Measurements from ENCODE around the gene JPH3.
"Not testable (repeated sequence)": the region's sequence is repeated elsewhere in the genome, so short reads cannot be mapped to it uniquely, and the experiment has no call there.

The JPH3 gene

DNA sequence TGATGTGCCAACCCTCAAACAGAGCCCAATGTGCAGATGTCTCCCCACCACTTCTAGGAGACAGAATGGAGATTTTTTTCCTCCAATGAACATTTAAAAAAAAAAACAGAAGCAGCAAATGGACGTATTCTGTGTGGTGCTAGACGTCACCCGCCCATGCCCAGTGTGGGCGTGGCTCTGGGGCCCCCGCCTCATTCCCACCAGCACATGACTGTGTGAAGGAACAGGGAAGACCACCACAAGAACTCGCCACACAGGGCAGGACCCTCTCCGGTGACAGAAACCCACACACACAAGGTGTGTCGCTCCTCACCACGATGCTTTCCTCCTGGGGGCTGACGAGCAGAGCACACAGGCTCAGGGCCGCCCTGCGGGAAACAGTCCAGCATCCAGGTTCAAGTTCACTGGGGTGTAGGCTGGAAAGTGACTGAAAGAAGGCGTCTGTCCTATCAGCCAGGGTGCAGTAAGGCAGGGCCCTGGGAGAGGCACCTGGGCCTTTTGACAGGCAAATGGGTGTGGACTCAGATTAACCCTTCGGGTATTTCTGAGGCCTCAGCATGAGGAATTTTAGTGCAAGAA, 110.0 kb downstream of the JPH3 start:
- H3K36me3 ChIP-seq (ENCODE audit: insufficient read depth, low read length), result peaks cover 11% of the 10 kb centered on the region
- no peak overlapping the region for H3K27ac ChIP-seq (ENCODE audit: low read depth, low read length)
- H3K4me3 ChIP-seq (ENCODE audit: low read depth in 1 of 2, low read length in 2 of 2), result no peak overlapping the region
- no peaks in the 10 kb centered on the region for H3K27me3 ChIP-seq (ENCODE audit: control insufficient read depth in 1 of 2, insufficient read depth in 2 of 2, low read length in 2 of 2)
- no peaks in the 10 kb centered on the region for H3K4me1 ChIP-seq (ENCODE audit: insufficient read depth, low read length)
- H3K9me3 ChIP-seq (ENCODE audit: low read length), result no peaks in the 10 kb centered on the region
- no peak overlapping the region for H3K9ac ChIP-seq (ENCODE audit: low read length)

DNA sequence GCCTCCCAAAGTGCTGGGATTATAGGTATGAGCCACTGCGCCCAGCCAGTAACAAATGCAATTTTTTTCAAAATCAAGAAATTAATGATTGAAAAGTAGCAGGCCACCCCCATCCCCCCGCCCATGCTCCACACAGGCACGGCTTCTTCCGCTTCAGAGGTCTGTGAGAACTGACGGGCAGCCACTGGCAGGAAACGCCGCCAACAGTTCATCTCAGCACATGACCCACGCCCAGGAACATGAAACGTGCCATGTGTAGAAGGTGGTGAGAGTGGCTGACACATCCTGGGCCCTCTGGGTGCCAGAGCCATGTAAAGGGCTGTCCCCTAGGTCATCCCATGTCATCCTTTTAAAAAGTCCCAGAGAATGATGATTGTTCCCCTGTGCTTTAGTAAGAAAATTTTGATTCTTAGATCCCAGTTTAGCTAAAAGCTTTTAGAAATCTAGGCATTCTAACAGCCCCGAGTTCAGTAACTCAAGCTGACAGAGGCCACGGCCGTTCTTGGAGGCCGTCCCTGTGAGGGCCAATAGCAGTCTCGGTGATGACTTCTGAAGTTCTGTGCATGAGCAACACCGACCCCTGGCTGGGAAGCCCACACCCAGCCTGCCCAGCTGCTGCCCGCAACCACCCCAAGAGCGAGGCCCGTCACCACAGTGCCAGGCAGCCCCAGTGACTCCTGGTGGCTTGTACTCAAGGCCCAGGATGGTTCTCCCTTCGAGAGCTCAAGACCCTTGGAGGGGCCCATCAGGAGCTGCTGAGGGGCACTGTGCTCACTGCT, 111.3 kb downstream of the JPH3 start:
- H3K4me3 ChIP-seq (ENCODE audit: low read depth in 1 of 2, low read length in 2 of 2), result no peak overlapping the region
- no peaks in the 10 kb centered on the region for H3K27me3 ChIP-seq (ENCODE audit: control insufficient read depth in 1 of 2, insufficient read depth in 2 of 2, low read length in 2 of 2)
- H3K4me1 ChIP-seq (ENCODE audit: insufficient read depth, low read length), result no peaks in the 10 kb centered on the region
- no peaks in the 10 kb centered on the region for H3K9me3 ChIP-seq (ENCODE audit: low read length)
- H3K9ac ChIP-seq (ENCODE audit: low read length), result no peak overlapping the region
- no peak overlapping the region for H3K27ac ChIP-seq (ENCODE audit: low read depth, low read length)
- H3K36me3 ChIP-seq (ENCODE audit: insufficient read depth, low read length), result peaks cover 15% of the 10 kb centered on the region

DNA sequence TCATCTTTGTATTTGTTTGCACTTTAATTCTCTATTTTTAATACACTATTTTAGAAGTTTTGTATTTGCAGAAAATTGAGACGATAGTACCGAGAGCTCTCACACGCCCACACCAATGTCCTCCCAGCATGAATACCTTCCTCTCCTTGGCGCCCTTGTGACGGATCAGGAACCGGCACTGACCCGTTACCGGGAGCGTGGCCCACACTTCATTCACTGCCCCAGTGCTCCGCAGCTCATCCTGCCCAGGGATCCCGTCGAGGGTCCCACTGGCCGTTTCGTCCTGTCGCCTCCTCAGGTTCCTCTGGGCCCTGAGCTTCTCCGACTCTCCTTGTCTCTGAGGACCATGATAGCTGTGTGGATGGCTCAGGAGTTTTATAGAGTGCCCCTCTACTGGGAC, 112.9 kb downstream of the JPH3 start:
- H3K4me1 ChIP-seq (ENCODE audit: insufficient read depth, low read length), result no peaks in the 10 kb centered on the region
- no peaks in the 10 kb centered on the region for H3K27me3 ChIP-seq (ENCODE audit: control insufficient read depth in 1 of 2, insufficient read depth in 2 of 2, low read length in 2 of 2)
- no peak overlapping the region for H3K9ac ChIP-seq (ENCODE audit: low read length)
- H3K27ac ChIP-seq (ENCODE audit: low read depth, low read length), result no peak overlapping the region
- no peak overlapping the region for H3K4me3 ChIP-seq (ENCODE audit: low read depth in 1 of 2, low read length in 2 of 2)
- no peaks in the 10 kb centered on the region for H3K9me3 ChIP-seq (ENCODE audit: low read length)
- H3K36me3 ChIP-seq (ENCODE audit: insufficient read depth, low read length), result peaks cover 14% of the 10 kb centered on the region

DNA sequence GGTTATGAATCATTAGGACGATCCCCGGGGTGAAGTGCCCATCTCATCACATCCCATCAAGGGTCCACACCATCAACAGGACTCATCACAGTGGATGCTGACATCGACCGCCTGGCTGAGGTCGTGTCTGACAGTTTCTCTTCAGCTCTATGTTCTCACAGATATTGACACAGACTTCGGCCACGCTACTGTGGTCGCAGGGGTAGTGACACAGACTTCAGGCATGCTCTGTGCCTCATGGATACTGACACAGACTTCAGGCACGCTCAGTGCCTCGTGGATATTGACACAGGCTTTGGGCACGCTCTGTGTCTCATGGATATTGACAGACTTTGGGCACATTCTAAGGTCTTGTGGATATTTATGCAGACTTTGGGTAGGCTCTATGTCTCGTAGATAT, 113.3 kb downstream of the JPH3 start:
- Histone ChIP-seq H3K4me1 (ENCODE audit: insufficient read depth, low read length) (no peaks in the 10 kb centered on the region), H3K9me3 (ENCODE audit: low read length) (no peaks in the 10 kb centered on the region), H3K4me3 (ENCODE audit: low read depth in 1 of 2, low read length in 2 of 2) (no peak overlapping the region), H3K27ac (ENCODE audit: low read depth, low read length) (no peak overlapping the region), H3K36me3 (ENCODE audit: insufficient read depth, low read length) (peaks cover 10% of the 10 kb centered on the region), H3K9ac (ENCODE audit: low read length) (no peak overlapping the region), H3K27me3 (ENCODE audit: control insufficient read depth in 1 of 2, insufficient read depth in 2 of 2, low read length in 2 of 2) (no peaks in the 10 kb centered on the region)

DNA sequence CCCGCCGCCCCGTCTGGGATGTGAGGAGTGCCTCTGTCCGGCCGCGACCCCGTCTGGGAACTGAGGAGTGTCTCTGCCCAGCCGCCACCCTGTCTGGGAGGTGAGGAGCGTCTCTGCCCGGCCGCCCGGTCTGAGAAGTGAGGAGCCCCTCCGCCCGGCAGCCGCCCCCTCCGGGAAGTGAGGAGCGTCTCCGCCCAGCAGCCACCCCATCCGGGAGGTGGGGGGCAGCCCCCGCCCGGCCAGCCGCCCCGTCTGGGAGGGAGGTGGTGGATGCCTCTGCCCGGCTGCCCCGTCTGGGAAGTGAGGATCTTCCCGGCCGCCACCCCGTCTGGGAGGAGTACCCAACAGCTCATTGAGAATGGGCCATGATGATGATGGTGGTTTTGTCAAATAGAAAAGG, 116.5 kb downstream of the JPH3 start:
- not testable (repeated sequence) for H3K9ac ChIP-seq (ENCODE audit: low read length); H3K4me3 ChIP-seq (ENCODE audit: low read depth in 1 of 2, low read length in 2 of 2); H3K27ac ChIP-seq (ENCODE audit: low read depth, low read length); H3K4me1 ChIP-seq (ENCODE audit: insufficient read depth, low read length); H3K27me3 ChIP-seq (ENCODE audit: control insufficient read depth in 1 of 2, insufficient read depth in 2 of 2, low read length in 2 of 2); H3K9me3 ChIP-seq (ENCODE audit: low read length); H3K36me3 ChIP-seq (ENCODE audit: insufficient read depth, low read length)

DNA sequence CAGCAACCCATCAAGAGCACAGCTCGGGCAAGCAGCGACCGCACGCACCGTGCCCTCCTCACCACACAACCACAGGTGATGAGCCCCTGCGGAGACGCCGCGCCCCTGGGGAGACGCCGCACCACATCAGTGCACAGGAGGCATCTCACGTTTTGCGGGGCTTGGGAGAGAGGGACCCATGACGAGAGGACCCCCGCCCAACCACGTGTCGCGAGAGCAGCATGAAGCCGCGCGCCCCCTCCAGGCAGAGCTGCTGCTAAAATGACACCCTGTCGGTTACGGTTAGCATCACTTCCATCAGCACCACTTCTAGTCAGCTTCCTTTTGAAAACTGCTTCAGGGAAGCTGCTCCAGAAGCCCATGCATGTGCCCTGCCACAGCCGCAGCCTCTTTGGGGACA, 118.1 kb downstream of the JPH3 start:
- Histone ChIP-seq H3K9ac (ENCODE audit: low read length) (no peak overlapping the region), H3K27ac (ENCODE audit: low read depth, low read length) (no peak overlapping the region), H3K36me3 (ENCODE audit: insufficient read depth, low read length) (peaks cover 4% of the 10 kb centered on the region), H3K27me3 (ENCODE audit: control insufficient read depth in 1 of 2, insufficient read depth in 2 of 2, low read length in 2 of 2) (no peaks in the 10 kb centered on the region), H3K4me1 (ENCODE audit: insufficient read depth, low read length) (no peaks in the 10 kb centered on the region), H3K9me3 (ENCODE audit: low read length) (no peaks in the 10 kb centered on the region), H3K4me3 (ENCODE audit: low read depth in 1 of 2, low read length in 2 of 2) (no peak overlapping the region)

DNA sequence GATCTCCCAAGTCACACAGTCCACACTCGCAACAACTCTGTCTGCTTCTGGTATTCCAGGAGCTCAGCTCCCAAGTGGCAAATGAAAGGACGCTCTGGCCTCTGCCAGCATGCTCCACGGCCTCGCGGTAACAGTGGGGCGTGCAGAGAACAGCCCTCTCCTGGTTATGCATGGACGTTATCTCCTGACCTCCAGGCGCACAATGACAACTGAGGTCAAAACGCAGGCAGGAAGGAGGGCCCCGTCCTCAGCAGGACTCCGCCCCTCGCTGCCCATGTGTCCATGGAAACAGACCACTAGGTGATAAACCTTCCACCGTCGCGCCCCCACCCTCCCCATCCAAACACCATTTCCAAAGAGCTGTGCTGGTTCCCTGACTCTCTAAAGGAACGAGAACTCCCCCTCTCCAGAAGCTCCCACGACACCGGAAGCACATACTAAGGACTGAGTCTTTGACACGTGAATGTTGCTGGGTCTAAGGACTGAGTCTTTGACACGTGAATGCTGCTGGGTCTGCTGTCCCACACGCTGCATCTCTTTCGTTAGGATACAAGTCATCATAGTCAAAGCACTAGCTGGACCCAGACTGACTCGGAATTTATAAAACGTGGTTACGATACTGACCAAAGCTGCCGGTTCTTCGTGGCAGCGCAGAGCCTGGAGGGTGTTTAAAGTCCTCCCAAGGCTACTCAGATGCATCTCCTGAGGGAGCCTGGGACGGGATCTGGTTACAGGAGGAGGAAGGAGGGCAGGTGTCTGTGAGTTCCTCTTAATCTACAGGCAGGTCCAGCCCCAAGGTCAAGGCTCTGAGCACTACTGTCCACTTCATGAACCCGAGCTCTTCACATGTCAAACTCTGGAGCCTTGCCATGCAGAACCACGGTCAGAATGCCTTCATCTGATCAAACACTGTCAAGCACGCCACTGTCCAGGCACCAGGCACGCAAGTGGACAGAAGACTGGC, 119.6 kb downstream of the JPH3 start:
- H3K27ac ChIP-seq (ENCODE audit: low read depth, low read length), result no peak overlapping the region
- H3K9me3 ChIP-seq (ENCODE audit: low read length), result no peaks in the 10 kb centered on the region
- no peaks in the 10 kb centered on the region for H3K27me3 ChIP-seq (ENCODE audit: control insufficient read depth in 1 of 2, insufficient read depth in 2 of 2, low read length in 2 of 2)
- H3K4me1 ChIP-seq (ENCODE audit: insufficient read depth, low read length), result no peaks in the 10 kb centered on the region
- H3K9ac ChIP-seq (ENCODE audit: low read length), result no peak overlapping the region
- H3K36me3 ChIP-seq (ENCODE audit: insufficient read depth, low read length), result peaks cover 4% of the 10 kb centered on the region
- no peak overlapping the region for H3K4me3 ChIP-seq (ENCODE audit: low read depth in 1 of 2, low read length in 2 of 2)

DNA sequence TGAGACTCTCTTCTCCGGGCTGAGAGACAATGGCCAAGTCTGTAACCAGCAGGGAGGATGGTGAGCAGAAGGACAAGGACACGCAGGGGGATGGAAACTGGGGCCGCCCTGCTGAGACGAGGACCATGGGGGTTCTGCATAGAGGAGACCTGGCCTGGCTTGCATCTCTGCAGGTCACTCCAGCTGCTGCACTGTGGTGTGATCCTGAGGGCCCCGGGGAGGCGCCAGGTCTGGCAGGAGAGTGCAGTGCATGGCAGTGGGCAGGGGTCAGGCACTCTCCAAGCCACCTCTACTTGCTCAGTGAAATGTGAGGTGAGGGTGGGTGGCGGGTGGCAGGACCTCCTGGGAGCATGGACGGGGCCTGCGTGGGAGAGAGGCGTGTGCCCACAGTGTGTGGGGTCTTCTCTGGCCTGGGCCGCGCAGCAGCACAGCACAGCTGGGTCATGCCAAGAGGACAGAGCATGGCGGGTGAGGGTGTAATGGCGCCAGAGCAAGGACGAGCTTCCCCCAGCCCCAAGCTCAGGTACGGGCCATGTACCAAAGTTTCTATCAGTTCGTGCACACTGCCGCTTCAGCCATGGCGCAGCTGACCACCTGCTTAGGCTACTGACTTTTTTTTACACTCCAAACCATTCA, 120.4 kb downstream of the JPH3 start:
- no peaks in the 10 kb centered on the region for H3K9me3 ChIP-seq (ENCODE audit: low read length)
- no peak overlapping the region for H3K9ac ChIP-seq (ENCODE audit: low read length)
- H3K4me3 ChIP-seq (ENCODE audit: low read depth in 1 of 2, low read length in 2 of 2), result no peak overlapping the region
- H3K4me1 ChIP-seq (ENCODE audit: insufficient read depth, low read length), result no peaks in the 10 kb centered on the region
- no peaks in the 10 kb centered on the region for H3K27me3 ChIP-seq (ENCODE audit: control insufficient read depth in 1 of 2, insufficient read depth in 2 of 2, low read length in 2 of 2)
- peaks cover 5% of the 10 kb centered on the region for H3K36me3 ChIP-seq (ENCODE audit: insufficient read depth, low read length)
- no peak overlapping the region for H3K27ac ChIP-seq (ENCODE audit: low read depth, low read length)

DNA sequence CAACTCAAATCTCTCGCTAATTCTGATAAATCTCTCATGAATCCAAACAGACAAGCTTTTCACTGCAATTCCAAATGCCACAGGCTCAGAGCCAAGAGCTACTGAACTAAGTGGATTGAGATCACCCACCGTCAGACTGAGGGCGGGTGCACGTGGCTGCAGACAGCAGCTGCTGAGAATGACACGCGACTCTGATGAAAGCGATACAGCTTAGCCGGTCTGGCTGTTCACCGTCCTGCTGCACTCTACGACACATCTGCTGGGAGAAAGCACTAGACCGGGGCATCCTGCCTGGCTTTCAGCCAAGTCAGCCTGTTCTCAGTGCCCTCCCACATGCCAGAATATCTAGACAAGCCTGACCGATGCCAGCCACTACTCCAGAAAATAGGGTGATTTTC, 120.9 kb downstream of the JPH3 start:
- Histone ChIP-seq H3K27ac (ENCODE audit: low read depth, low read length) (no peak overlapping the region), H3K9me3 (ENCODE audit: low read length) (no peaks in the 10 kb centered on the region), H3K27me3 (ENCODE audit: control insufficient read depth in 1 of 2, insufficient read depth in 2 of 2, low read length in 2 of 2) (no peaks in the 10 kb centered on the region), H3K4me1 (ENCODE audit: insufficient read depth, low read length) (no peaks in the 10 kb centered on the region), H3K36me3 (ENCODE audit: insufficient read depth, low read length) (peaks cover 5% of the 10 kb centered on the region), H3K9ac (ENCODE audit: low read length) (no peak overlapping the region), H3K4me3 (ENCODE audit: low read depth in 1 of 2, low read length in 2 of 2) (no peak overlapping the region)

DNA sequence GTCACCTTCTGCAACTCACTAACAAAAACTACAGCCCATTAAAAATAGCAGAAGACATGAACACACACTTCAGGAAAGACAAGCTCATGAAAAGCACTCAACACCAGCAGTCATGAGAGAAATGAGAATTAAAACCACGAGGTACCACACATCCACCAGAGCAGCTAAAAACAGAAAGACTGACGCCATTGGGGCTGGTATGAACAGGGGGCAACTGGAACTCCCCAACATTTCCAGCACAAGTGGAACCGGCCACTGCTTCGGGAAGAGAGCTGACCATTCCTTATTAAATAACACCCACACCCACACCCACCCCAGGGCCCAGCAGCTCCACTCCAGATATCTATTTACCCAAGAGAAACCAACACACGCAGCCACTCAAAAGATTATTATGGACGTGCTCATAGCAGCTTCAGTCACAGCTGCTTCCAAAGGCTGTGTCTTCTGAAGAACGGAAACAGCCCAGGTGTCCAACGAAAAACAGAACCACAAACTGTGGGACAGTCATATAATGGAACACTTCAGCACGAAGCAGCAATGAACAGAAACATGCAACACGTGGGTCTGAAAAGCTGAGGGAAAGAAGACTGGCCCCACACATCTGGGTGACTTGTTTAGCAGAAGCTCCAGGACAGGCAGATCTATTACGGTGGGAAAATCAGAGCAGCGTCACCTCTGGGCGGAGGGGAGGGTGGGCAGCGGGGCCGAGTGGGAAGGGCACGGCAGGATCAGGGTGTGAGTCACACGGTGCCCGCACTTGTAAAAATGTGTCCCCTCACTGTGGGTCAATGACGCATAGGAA, 122.4 kb downstream of the JPH3 start:
- Histone ChIP-seq H3K4me3 (ENCODE audit: low read depth in 1 of 2, low read length in 2 of 2) (no peak overlapping the region), H3K9ac (ENCODE audit: low read length) (no peak overlapping the region), H3K36me3 (ENCODE audit: insufficient read depth, low read length) (peaks cover 13% of the 10 kb centered on the region), H3K27me3 (ENCODE audit: control insufficient read depth in 1 of 2, insufficient read depth in 2 of 2, low read length in 2 of 2) (no peaks in the 10 kb centered on the region), H3K4me1 (ENCODE audit: insufficient read depth, low read length) (no peaks in the 10 kb centered on the region), H3K27ac (ENCODE audit: low read depth, low read length) (no peak overlapping the region), H3K9me3 (ENCODE audit: low read length) (no peaks in the 10 kb centered on the region)
